Endothelial cell of umbilical vein (primary cell): ENCODE measurements around the gene NEMF. TPM values are rescaled to one million over a fixed set of nuclear protein-coding genes. Genes with fewer than 3 reads are reported as not detected.
A peak's percentile ranks its signal among the peaks of the same experiment; 100 is the strongest.

Experiments used
- BruUV-seq: library from RNA; stranded (reverse); fragments of 400-500 nt; replicated peaks from 2 replicates; lab custom pipeline; 2021; lab: Mats Ljungman, UMichigan
- CTCF ChIA-PET: fragments of 300-600, 350-600 bp; sonication (Branson Sonifier 250); formaldehyde crosslinking; loops from one replicate; lab custom pipeline; 2021; ENCODE audit warnings: antibody characterized with exemption, inconsistent platforms; lab: Charles Lee
- POLR2A ChIA-PET: fragments of 300-600, 350-600 bp; sonication (Branson Sonifier 250); formaldehyde crosslinking; loops from one replicate; lab custom pipeline; 2021; ENCODE audit warnings: antibody characterized with exemption, inconsistent platforms; lab: Charles Lee
- DNase-seq: peaks from one replicate; pipeline ENCODE4 v3.0.0-alpha.2; 2011; ENCODE audit warnings: low read depth, low spot score
- FAIRE-seq: peaks from 2 replicates; lab custom pipeline; 2011; peaks lifted over from hg19 to GRCh38; lab: Jason Lieb, UNC
- H2AFZ ChIP-seq: 2 replicates; pipeline ENCODE4 v1.6.0; 2012; ENCODE audit warnings: low read depth, low read length, control low read depth, inconsistent platforms
- H3K27ac ChIP-seq: 2 replicates; pipeline ENCODE4 v1.5.1; 2011; ENCODE audit warnings: low read depth, mild to moderate bottlenecking, control low read depth, low read length, moderate library complexity; ENCODE audit not compliant: insufficient read depth
- H3K27me3 ChIP-seq, 2 experiments: 2 replicates each; pipeline versions ENCODE4 v1.6.0 to v1.6.1; 2011; ENCODE audit warnings: low read length in 2 of 2, mixed read lengths in 1 of 2; ENCODE audit not compliant: control insufficient read depth in 2 of 2, insufficient read depth in 2 of 2
- H3K36me3 ChIP-seq, 2 experiments: 2 replicates in 1 of 2; 3 replicates in 1 of 2; pipeline ENCODE4 v1.5.1; 2011; ENCODE audit warnings: low read length in 2 of 2, mild to moderate bottlenecking in 1 of 2, moderate library complexity in 1 of 2; ENCODE audit not compliant: control insufficient read depth in 2 of 2, insufficient read depth in 2 of 2; ENCODE audit errors: extremely low read depth in 1 of 2
- H3K4me1 ChIP-seq: 3 replicates; pipeline ENCODE4 v1.5.1; 2011; ENCODE audit warnings: mild to moderate bottlenecking, low read length; ENCODE audit not compliant: control insufficient read depth, insufficient read depth; ENCODE audit errors: extremely low read depth
- H3K4me2 ChIP-seq: 2 replicates; pipeline ENCODE4 v1.6.1; 2011; ENCODE audit warnings: low read length, control low read depth, mixed read lengths; ENCODE audit not compliant: insufficient read depth
- H3K4me3 ChIP-seq, 3 experiments: fragments of 200-600 bp in 1 of 3; sonication (generic), shearing (Covaris generic) in 1 of 3; replicated peaks in 1 of 3; 2 replicates each; pipeline ENCODE4 v1.5.1; 2011 to 2016; ENCODE audit warnings: control low read depth in 3 of 3, low read length in 3 of 3, mild to moderate bottlenecking in 2 of 3, inconsistent platforms in 1 of 3, low read depth in 1 of 3, moderate library complexity in 1 of 3; ENCODE audit not compliant: insufficient read depth in 1 of 3
- H3K79me2 ChIP-seq: 2 replicates; pipeline ENCODE4 v1.6.0; 2012; ENCODE audit warnings: low read length, inconsistent platforms; ENCODE audit not compliant: control insufficient read depth, insufficient read depth
- H3K9ac ChIP-seq: replicated peaks from 2 replicates; pipeline ENCODE3; 2011; ENCODE audit warnings: low read length, control low read depth; ENCODE audit not compliant: insufficient read depth; ENCODE audit errors: extremely low read depth
- H3K9me1 ChIP-seq: replicated peaks from 3 replicates; pipeline ENCODE4 v1.6.0; 2011; ENCODE audit warnings: mild to moderate bottlenecking, low read length; ENCODE audit not compliant: control insufficient read depth, insufficient read depth; ENCODE audit errors: extremely low read depth
- H3K9me3 ChIP-seq: replicated peaks from 2 replicates; pipeline ENCODE4 v1.5.1; 2012; ENCODE audit warnings: low read length, inconsistent platforms; ENCODE audit not compliant: control insufficient read depth, insufficient read depth
- H4K20me1 ChIP-seq: replicated peaks from 2 replicates; pipeline ENCODE3; 2011; ENCODE audit warnings: mild to moderate bottlenecking, low read length; ENCODE audit not compliant: control insufficient read depth, insufficient read depth; ENCODE audit errors: extremely low read depth
- EZH2 ChIP-seq: IDR thresholded peaks from 2 replicates; pipeline ENCODE4 v1.6.1; 2012; ENCODE audit warnings: borderline replicate concordance, low read depth, mild to moderate bottlenecking, moderate library complexity, low read length, inconsistent platforms; ENCODE audit not compliant: severe bottlenecking
- GATA2 ChIP-seq: IDR thresholded peaks from 2 replicates; pipeline ENCODE4 v1.7.0; 2011; ENCODE audit warnings: low read depth, mild to moderate bottlenecking, moderate library complexity, mixed read lengths, low read length; ENCODE audit not compliant: insufficient read length, insufficient read depth
- MYC ChIP-seq: IDR thresholded peaks from one replicate; pipeline ENCODE4 v1.6.1; 2011; ENCODE audit warnings: mild to moderate bottlenecking, low read depth, low read length
- POLR2A ChIP-seq: IDR thresholded peaks from 2 replicates; pipeline ENCODE4 v1.6.1; 2012; ENCODE audit warnings: low read depth, mild to moderate bottlenecking, control low read depth, low read length
- POLR2AphosphoS5 ChIP-seq: IDR thresholded peaks from 2 replicates; pipeline ENCODE4 v1.6.1; 2012; ENCODE audit warnings: low read depth, mild to moderate bottlenecking, control low read depth, low read length, moderate library complexity; ENCODE audit not compliant: insufficient read depth
- dilution Hi-C: fragments of 300-500 bp; cut with MboI; formaldehyde crosslinking; loops from one replicate; pipeline ENCODE4 v1.15.0; 2019; ENCODE audit warnings: low sequenced_read_pairs; ENCODE audit not compliant: extremely low pct_ligation_motif_present
- intact Hi-C: fragments of 100-400 bp; cut with micrococcal nuclease; formaldehyde crosslinking; loops from one replicate; pipeline ENCODE4 v1.10.0; 2022
- polyA plus RNA-seq, 4 experiments: library from polyadenylated mRNA; depleted of rRNA in 3 of 4; stranded (reverse) in 3 of 4; unstranded in 1 of 4; fragments of >200 nt; gene quantifications; 2 replicates each; pipeline versions ENCODE4 v1.2.1 to v1.2.3, GENCODE V29; 2011 to 2012; ENCODE audit warnings: missing spikeins in 1 of 4
- total RNA-seq: library from RNA; stranded (reverse); gene quantifications from 2 replicates; pipeline ENCODE4 v1.2.3, GENCODE V29; 2021

Gene NEMF
- total and polyA plus RNA-seq, 2 donors (not counting 3 experiments of a cell fraction or from before 2014, with no cell fraction given): 12.2 to 71.4 TPM

DNA sequence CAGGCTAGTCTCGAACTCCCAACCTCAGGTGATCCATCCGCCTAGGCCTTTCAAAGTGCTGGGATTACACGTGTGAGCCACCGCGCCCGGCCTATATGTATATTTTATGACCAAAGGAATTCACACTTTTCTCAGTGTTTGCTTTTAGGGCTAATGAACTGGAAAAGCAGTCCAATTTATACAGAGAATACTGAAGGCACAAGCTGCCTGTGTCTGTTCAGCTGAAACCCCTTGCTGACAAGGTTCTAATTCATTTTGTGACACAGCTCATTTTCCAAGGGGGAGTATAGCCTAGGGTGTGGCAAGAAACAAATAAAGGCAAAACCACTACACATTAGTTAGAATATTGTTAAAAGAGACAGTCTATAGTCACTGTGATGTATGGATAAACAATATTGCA lies 18.3 kb upstream of the NEMF start:
- H2AFZ ChIP-seq: no peak overlapping the region
- TF ChIP-seq POLR2A (no peak), MYC (no peak)
- H3K4me1 ChIP-seq: peaks cover 8% of the 10 kb centered on the region
- no TSS peak for BruUV-seq
- no peak overlapping the region for H3K9ac ChIP-seq
- intact Hi-C loops (no loop called here), dilution Hi-C loops (no loop called here)
- POLR2A ChIA-PET: no interaction called here
- H3K4me3 ChIP-seq: no peak overlapping the region
- CTCF ChIA-PET: interaction anchor here (1.4 to 11.0 kb wide), 2 partner anchors 9 to 231 kb away, joined by 6 to 242 read pairs; no protein-coding TSS in a partner anchor
- H3K36me3 ChIP-seq: no peaks in the 10 kb centered on the region
- no peak overlapping the region for H3K27ac ChIP-seq
- no peaks in the 10 kb centered on the region for H3K79me2 ChIP-seq
- no peak overlapping the region for H3K4me2 ChIP-seq
- H4K20me1 ChIP-seq: no peaks in the 10 kb centered on the region
- no peaks in the 10 kb centered on the region for H3K9me3 ChIP-seq
- no peaks in the 10 kb centered on the region for H3K27me3 ChIP-seq
- FAIRE-seq: no peak
- no peaks in the 10 kb centered on the region for H3K9me1 ChIP-seq
- DNase-seq: no peak

GRCh38 chr14:49868720-49869114 lies 16.1 kb upstream of the NEMF start:
- no peaks in the 10 kb centered on the region for H3K9me3 ChIP-seq
- H3K27me3 ChIP-seq: no peaks in the 10 kb centered on the region
- BruUV-seq: no TSS peak
- TF ChIP-seq GATA2: no peak
- TF ChIP-seq EZH2: no peak
- TF ChIP-seq POLR2AphosphoS5: no peak
- peak overlapping the region; percentile 62 for H3K9ac ChIP-seq
- FAIRE-seq (no peak), DNase-seq (no peak)
- H3K36me3 ChIP-seq: no peaks in the 10 kb centered on the region
- H3K4me3 ChIP-seq: peak overlapping the region; percentile 38 to 69 (median 43)
- H2AFZ ChIP-seq: peak overlapping the region; percentile 78
- no peak overlapping the region for H3K27ac ChIP-seq
- intact Hi-C loops (loop anchor here (1.0 to 2.0 kb wide), 2 partner anchors 24 to 444 kb away; partner anchors contain the start of genes DMAC2L and L2HGDH), dilution Hi-C loops (loop anchor here (10.0 kb wide), 1 partner anchor 236 kb away; no protein-coding TSS in a partner anchor)
- POLR2A ChIA-PET: no interaction called here
- CTCF ChIA-PET: interaction anchor here (0.9 to 11.0 kb wide), 7 partner anchors 11 to 234 kb away, joined by 3 to 242 read pairs (median 8); partner anchors contain the start of genes ARF6 and NEMF
- peak overlapping the region; percentile 98 for H3K4me2 ChIP-seq
- H3K4me1 ChIP-seq: peaks cover 12% of the 10 kb centered on the region
- no peaks in the 10 kb centered on the region for H3K79me2 ChIP-seq
- H4K20me1 ChIP-seq: no peaks in the 10 kb centered on the region
- no peaks in the 10 kb centered on the region for H3K9me1 ChIP-seq
